ENCODE results near the gene CSRP3.

Gene CSRP3

DNA sequence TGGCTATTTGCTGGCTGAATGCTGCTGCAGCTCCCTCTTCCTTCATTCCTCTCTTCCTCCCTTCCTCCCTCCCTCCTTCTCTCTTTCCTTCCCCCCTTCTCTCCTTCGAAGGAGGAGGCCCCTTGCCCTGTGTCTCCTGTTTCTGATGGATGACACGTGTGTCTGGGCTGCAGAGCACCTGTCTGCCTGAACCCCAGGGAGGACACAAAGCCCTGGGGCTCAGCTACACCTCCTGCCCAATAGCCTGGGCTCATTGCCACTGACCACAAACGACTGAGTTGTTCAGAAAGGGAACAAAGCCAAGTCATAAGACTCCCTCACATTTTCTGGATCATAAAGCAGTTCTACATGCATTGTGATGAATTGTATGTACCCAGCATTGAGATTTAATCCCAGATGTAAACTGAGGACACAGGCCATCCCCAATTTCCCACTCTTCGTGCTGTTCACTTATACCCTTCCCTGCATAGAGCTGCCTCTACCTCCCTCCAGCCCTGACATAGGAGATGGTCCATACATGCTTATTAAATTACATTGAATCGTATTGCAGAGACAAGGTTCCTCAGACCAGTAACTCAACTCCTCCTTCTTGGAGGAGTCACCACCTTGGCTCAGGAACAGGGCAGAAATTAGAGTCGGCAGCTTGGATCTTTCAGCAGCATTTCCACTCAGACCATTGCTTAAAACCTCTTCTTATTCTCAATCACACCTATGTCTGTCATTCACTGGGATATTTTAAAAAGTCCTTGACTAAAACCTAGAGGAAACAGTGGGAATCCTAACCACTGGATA, 1.2 kb downstream of the CSRP3 start:
- no peak overlapping the region for H3K4me3 ChIP-seq (ENCODE audit: low read depth, low read length)
- TF ChIP-seq CTCF (conservative IDR thresholded peaks at IDR 0.05; ENCODE audit: low read depth, low read length) = no peak
- peak; percentile 74 for DNase-seq (ENCODE audit: low read depth)

DNA sequence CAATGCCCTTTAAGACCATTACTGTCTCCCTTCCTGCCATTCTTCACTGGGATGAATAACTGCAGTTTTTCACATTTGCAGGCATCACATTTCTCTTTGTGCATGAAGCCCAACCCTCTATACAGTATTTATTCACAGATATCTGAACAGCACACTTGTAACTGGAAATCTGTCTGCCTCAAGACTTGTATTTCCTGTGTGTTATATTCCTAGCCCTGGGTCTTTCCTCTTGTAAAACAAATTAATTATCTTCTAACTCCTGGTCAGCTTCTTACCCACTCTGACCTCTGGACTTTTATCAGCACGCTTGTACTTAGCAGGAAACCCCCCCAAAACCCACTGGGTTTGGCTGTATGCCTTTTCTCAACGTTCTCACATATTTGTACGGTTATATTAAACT, 2.0 kb downstream of the CSRP3 start:
- H3K4me3 ChIP-seq (ENCODE audit: low read depth, low read length) = no peak overlapping the region
- DNase-seq (ENCODE audit: low read depth) = peak; percentile 13
- no peak for TF ChIP-seq CTCF (conservative IDR thresholded peaks at IDR 0.05; ENCODE audit: low read depth, low read length)

DNA sequence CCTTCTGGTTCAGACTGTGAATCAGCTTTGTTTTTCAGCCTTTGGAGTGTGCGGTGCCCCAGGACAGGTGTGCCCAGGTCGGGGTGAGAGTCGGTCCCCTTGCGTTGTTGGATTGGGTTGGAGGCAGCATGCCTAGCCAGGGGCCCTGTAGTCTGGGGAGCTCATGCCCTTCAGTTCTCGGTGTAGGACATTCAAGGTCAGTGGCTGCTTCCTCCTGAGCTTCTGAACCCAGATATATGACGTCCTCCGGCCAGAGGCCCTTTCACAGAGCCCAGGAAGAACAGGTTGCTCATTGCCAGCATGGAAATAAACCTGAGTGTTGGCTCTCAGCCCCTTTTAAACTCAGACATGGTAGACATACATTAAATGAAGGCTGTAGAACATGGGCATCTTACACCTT, 2.7 kb downstream of the CSRP3 start:
- TF ChIP-seq CTCF (conservative IDR thresholded peaks at IDR 0.05; ENCODE audit: low read depth, low read length) = no peak
- no peak for DNase-seq (ENCODE audit: low read depth)
- no peak overlapping the region for H3K4me3 ChIP-seq (ENCODE audit: low read depth, low read length)

GRCh38 chr11:19196432-19196831, 5.4 kb downstream of the CSRP3 start:
- DNase-seq (ENCODE audit: low read depth) = no peak
- TF ChIP-seq CTCF (conservative IDR thresholded peaks at IDR 0.05; ENCODE audit: low read depth, low read length) = no peak

GRCh38 chr11:19194620-19195308, 7.0 kb downstream of the CSRP3 start:
- no peak overlapping the region for H3K4me3 ChIP-seq (ENCODE audit: low read depth, low read length)
- TF ChIP-seq CTCF (conservative IDR thresholded peaks at IDR 0.05; ENCODE audit: low read depth, low read length) = no peak
- no peak for DNase-seq (ENCODE audit: low read depth)

More at GRCh38 chr11:19196432-19196831, 5.4 kb downstream of the CSRP3 start:
- no peak overlapping the region for H3K4me3 ChIP-seq (ENCODE audit: low read depth, low read length)

- no peak overlapping the region for H3K4me3 ChIP-seq (ENCODE audit: low read depth, low read length)
- DNase-seq (ENCODE audit: low read depth) = peak; percentile 27
- TF ChIP-seq CTCF (conservative IDR thresholded peaks at IDR 0.05; ENCODE audit: low read depth, low read length) = no peak
These were observed 7.9 kb downstream of the CSRP3 start for GRCh38 chr11:19193916-19194315.
